T47D (cell line): Measurements from ENCODE around the gene PTH2R.
"Not testable (repeated sequence)": the region's sequence is repeated elsewhere in the genome, so short reads cannot be mapped to it uniquely, and the experiment has no call there.

Experiments
- DNase-seq, 2 experiments: peaks; one replicate each; pipeline versions ENCODE4 v3.0.0 to v3.0.0-alpha.2; 2011 to 2012; ENCODE audit warnings: low read depth in 1 of 2, low spot score in 1 of 2
- JUND ChIP-seq: IDR thresholded peaks from 2 replicates; pipeline ENCODE4 v1.6.1; 2012; ENCODE audit warnings: low read depth
- in situ Hi-C: cut with HindIII; loops from 2 replicates; pipeline ENCODE4 v1.10.0; 2016; ENCODE audit warnings: low sequenced_read_pairs, low pct_unique_long_range_greater_than_20kb

PTH2R gene

GRCh38 chr2:208479342-208479741 is 72.8 kb downstream of the PTH2R start:
- in situ Hi-C loops = no loop called here
- no peak for DNase-seq
- no peak for TF ChIP-seq JUND

DNA sequence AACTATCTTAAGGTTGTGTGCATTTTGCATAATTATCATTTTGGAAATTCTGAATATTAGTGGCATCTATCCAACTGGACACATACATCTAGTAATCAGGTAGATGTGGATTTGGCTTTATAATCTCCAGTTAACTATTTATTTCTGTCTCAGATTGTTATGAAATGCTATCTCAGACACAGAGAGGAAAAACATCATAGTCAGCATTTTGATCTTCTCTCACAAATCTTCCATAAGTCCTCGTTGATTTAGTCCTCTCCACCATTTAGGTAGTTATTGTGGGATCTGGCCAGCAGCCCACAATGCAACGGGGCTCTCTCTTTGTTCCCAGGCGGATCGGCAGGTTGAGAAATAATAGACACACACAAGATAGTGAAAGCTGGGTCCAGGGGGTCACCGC is 75.4 kb downstream of the PTH2R start:
- DNase-seq, in situ Hi-C loops: not testable (repeated sequence)

DNA sequence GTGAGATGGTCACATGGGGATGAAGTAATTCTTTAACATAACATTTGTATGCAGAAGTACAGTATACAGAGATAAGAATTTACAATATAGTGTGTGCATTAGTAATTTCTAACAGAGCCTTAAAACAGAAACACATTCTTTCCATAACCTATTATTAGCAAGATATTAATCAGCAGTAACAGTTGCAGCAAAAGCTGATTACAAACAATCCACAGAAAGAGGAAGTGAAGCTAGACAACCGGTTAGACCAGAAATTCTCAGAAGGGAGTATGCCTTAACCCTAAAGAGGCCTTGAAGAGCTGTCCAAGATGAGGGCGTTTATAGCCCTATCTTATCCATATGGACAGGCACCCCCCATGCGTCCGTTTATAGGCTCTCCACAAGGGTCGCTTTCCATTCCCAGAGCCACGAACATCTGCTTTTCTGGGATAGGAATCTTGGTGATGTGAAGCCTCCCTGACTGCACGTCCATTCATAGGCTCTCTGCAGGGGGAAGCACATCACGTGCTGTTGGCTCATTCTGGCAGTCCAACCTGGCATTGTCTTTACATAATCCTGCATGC is 75.9 kb downstream of the PTH2R start:
- in situ Hi-C loops = not testable (repeated sequence)
- peak in 1 of 2 experiments; percentile 63 for DNase-seq

DNA sequence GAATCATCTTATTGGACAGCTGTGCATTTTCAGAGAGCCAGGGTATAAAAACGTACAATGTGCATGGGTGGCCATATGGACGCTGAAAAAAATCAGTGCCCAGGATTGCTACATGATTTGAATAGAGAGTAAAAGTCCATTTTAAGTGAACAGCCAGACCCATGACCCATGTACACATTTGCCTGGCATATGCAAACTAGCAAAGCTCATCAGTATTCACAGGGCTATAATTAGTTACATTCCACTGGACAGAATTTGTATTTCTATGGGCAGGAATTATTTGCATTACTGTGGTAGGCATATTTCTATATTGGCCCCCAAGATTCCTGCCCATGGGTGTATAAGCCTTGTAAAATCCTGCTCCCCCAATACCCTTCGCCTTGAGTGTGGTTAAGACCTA is 78.8 kb downstream of the PTH2R start:
- TF ChIP-seq JUND = no peak
- in situ Hi-C loops = no loop called here
- DNase-seq = no peak

DNA sequence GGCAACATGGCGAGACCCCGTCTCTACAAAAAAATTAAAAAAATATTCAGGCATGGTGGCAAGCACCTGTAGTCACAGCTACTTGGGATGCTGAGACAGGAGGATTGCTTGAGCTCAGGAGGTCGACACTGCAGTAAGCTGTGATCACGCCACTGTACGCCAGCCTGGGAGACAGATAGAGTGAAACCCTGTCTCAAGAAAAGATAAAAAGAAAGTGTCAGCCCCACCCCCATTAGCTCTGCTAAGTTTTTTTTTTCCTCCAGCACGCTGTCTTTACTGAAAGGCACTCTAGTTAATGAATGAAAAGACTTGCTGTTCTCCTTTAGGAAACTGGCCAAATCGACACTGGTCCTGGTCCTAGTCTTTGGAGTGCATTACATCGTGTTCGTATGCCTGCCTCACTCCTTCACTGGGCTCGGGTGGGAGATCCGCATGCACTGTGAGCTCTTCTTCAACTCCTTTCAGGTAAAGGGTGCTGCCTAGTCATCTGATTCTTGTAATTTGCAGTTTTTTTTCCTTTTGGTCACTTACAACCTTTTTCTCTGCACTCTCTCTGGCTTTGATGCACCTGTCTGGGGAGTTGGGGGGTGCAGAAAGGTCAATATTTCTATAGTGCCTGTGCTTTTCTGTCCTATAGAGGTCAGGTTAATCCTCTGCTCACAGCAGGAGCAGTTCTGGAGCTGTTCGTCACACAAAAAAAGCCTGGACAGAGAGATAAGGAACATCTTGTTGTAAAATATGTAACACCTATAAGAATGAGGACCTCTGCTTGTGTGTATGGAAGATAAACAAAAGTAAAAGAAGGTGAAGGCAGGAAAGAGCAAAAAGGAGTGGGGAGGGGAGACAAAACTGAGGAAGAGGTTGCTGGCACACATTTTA is 82.3 kb downstream of the PTH2R start:
- TF ChIP-seq JUND = no peak
- DNase-seq = no peak
- in situ Hi-C loops = no loop called here

DNA sequence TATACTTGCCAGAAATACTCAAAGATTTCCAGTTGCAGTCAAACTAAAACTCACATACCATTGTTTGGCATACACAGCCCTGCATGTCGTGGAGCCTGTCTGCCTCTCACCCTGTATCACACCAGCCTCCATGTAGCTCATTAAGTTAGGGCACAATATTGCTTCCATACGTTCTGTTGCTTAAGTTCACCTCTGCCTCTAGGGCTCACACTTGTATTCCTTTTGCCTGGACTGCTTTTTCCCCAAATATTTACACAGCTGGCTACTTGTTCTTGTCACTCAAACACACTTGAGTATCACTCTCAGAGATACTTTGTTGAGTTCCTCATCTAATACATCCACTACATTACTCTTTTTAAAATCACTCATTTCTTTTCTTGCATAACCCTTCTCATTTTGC is 83.1 kb downstream of the PTH2R start:
- in situ Hi-C loops = no loop called here
- no peak for TF ChIP-seq JUND
- DNase-seq = peak in 1 of 2 experiments; percentile 80

DNA sequence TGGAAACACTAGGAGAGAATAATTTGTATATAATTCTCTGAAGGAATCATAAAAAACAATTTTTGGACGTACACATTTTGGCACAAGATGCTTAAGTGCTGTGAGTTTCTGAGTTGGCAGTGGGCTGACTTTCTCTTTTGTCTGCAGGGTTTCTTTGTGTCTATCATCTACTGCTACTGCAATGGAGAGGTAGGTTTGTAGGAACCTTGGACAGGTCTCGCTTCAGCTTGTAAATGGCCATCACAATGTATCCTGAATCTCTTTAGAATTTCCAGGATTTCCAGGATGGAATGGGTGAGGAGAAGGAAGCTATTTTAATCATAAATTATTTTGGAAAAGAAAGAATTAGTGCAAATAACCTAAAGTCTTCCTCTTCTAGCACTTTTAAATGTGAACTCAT is 83.9 kb downstream of the PTH2R start:
- DNase-seq = peak in 1 of 2 experiments; percentile 22
- TF ChIP-seq JUND = no peak
- in situ Hi-C loops = no loop called here

- in situ Hi-C loops = no loop called here
- no peak for TF ChIP-seq JUND
- DNase-seq = no peak
Observed at GRCh38 chr2:208491641-208492040, 85.0 kb downstream of the PTH2R start.

GRCh38 chr2:208492069-208492468 is 85.5 kb downstream of the PTH2R start:
- in situ Hi-C loops = no loop called here
- no peak for DNase-seq
- no peak for TF ChIP-seq JUND

DNA sequence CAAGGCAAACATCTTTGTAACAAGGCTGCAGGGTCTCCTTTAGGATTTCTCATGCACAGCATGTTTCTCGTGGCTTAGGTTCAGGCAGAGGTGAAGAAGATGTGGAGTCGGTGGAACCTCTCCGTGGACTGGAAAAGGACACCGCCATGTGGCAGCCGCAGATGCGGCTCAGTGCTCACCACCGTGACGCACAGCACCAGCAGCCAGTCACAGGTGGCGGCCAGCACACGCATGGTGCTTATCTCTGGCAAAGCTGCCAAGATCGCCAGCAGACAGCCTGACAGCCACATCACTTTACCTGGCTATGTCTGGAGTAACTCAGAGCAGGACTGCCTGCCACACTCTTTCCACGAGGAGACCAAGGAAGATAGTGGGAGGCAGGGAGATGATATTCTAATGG is 86.6 kb downstream of the PTH2R start:
- in situ Hi-C loops = no loop called here

GRCh38 chr2:208496129-208496528 is 89.5 kb downstream of the PTH2R start:
- in situ Hi-C loops = no loop called here
- TF ChIP-seq JUND = no peak
- peak in 1 of 2 experiments; percentile 21 for DNase-seq

More for the DNA sequence above, 86.6 kb downstream of the PTH2R start:
- DNase-seq = no peak
- no peak for TF ChIP-seq JUND

GRCh38 chr2:208501206-208501605 is 94.6 kb downstream of the PTH2R start:
- TF ChIP-seq JUND = no peak
- DNase-seq = peak in 1 of 2 experiments; percentile 49
- in situ Hi-C loops = no loop called here

GRCh38 chr2:208502288-208502687 is 95.7 kb downstream of the PTH2R start:
- DNase-seq = no peak
- in situ Hi-C loops = no loop called here
- no peak for TF ChIP-seq JUND

DNA sequence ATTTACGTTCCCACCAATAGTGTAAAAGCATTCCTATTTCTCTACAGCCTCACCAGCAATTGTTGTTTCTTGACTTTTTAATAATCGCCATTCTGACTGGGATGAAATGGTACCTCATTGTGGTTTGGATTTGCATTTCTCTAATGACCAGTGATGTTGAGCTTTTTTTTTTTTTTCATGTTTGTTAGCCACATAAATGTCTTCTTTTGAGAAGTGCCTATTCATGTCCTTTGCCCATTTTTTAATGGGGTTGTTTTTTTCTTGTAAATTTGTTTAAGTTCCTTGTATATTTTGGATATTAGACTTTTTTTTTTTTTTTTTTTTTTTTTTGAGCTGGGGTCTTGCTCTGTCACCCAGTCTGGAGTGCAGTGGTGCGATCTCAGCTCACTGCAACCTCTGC is 98.8 kb downstream of the PTH2R start:
- in situ Hi-C loops, DNase-seq: not testable (repeated sequence)
